SK-N-SH (cell line): ENCODE data around the gene SULF2.

ENCODE experiments used
- CTCF ChIP-seq: fragments of 200-600 bp; sonication (generic); IDR thresholded peaks from 2 replicates; pipeline ENCODE4 v1.6.1; 2017; ENCODE audit warnings: antibody characterized with exemption, mild to moderate bottlenecking, moderate library complexity
- EZH2phosphoT487 ChIP-seq: fragments of 200-600 bp; sonication (generic); IDR thresholded peaks from 2 replicates; pipeline ENCODE4 v1.6.1; 2017; ENCODE audit warnings: low read depth, mixed run types, mild to moderate bottlenecking, antibody characterized with exemption, moderate library complexity, borderline replicate concordance
- FOXJ3 ChIP-seq: sonication (generic); formaldehyde crosslinking; IDR thresholded peaks from 2 replicates; pipeline ENCODE4 v1.5.1; 2020; ENCODE audit warnings: mild to moderate bottlenecking, missing genetic modification reagents
- FOXM1 ChIP-seq: IDR thresholded peaks from 2 replicates; pipeline ENCODE4 v1.4.0; 2012; ENCODE audit warnings: low read depth, mild to moderate bottlenecking
- GABPA ChIP-seq: IDR thresholded peaks from 2 replicates; pipeline ENCODE4 v1.4.0; 2012; ENCODE audit warnings: low read depth, mild to moderate bottlenecking
- IRF3 ChIP-seq: fragments of 150-350 bp; IDR thresholded peaks from 2 replicates; pipeline ENCODE4 v1.6.1; 2016; ENCODE audit warnings: mild to moderate bottlenecking, low read depth, low read length
- POLR2AphosphoS5 ChIP-seq: IDR thresholded peaks from 2 replicates; pipeline ENCODE4 v1.6.1; 2012; ENCODE audit warnings: low read depth, low read length
- REST ChIP-seq: IDR thresholded peaks from 2 replicates; pipeline ENCODE4 v1.6.1; 2012; ENCODE audit warnings: mild to moderate bottlenecking, low read depth, low read length, moderate library complexity
- RFX5 ChIP-seq: IDR thresholded peaks from 2 replicates; pipeline ENCODE4 v1.6.1; 2012; ENCODE audit warnings: mild to moderate bottlenecking, improper control_type of control experiment, low read length
- SMC3 ChIP-seq: IDR thresholded peaks from 2 replicates; pipeline ENCODE4 v1.6.1; 2012; ENCODE audit warnings: low read depth, low read length, improper control_type of control experiment
- USF2 ChIP-seq: fragments of 150-350 bp; IDR thresholded peaks from 2 replicates; pipeline ENCODE4 v1.6.1; 2017; ENCODE audit warnings: antibody characterized with exemption, low read length, low read depth, borderline replicate concordance
- ZBTB33 ChIP-seq: IDR thresholded peaks from 2 replicates; pipeline ENCODE4 v1.4.0; 2012; ENCODE audit warnings: low read depth, borderline replicate concordance

GRCh38 chr20:47817573-47817972, 32.3 kb upstream of the SULF2 start:
- TF ChIP-seq CTCF (no peak), REST (no peak), GABPA (no peak), ZBTB33 (no peak), IRF3 (no peak), RFX5 (no peak), EZH2phosphoT487 (no peak), FOXM1 (no peak), POLR2AphosphoS5 (no peak), FOXJ3 (CRISPR knock-in tag) (no peak), USF2 (no peak), SMC3 (no peak)
